AG04450 (cell line): ENCODE data around the gene RPTOR. TPM values are rescaled to one million over a fixed set of nuclear protein-coding genes. Genes with fewer than 3 reads are reported as not detected.

ENCODE experiments used
- CTCF ChIA-PET: fragments of 300-600, 350-600 bp; formaldehyde crosslinking; extraction: SDS; loops from one replicate; lab custom pipeline; 2022; ENCODE audit warnings: antibody characterized with exemption, inconsistent platforms; lab: Charles Lee
- POLR2A ChIA-PET: fragments of 350-600 bp; formaldehyde crosslinking; extraction: SDS; loops from one replicate; lab custom pipeline; 2021; ENCODE audit warnings: antibody characterized with exemption, inconsistent platforms; lab: Yijun Ruan, JAX
- DNase-seq: peaks from one replicate; pipeline ENCODE4 v3.0.0-alpha.2; 2011; ENCODE audit warnings: low read depth, low spot score
- H3K27ac ChIP-seq: one replicate; pipeline ENCODE4 v1.5.1; 2012; ENCODE audit warnings: low read depth, low read length, control low read depth
- H3K27me3 ChIP-seq: one replicate; pipeline ENCODE4 v1.6.0; 2012; ENCODE audit warnings: low read length; ENCODE audit not compliant: control insufficient read depth, insufficient read depth
- H3K4me3 ChIP-seq: 2 replicates; pipeline ENCODE4 v1.5.1; 2011; ENCODE audit warnings: mild to moderate bottlenecking, low read depth, low read length, control low read depth
- H3K9me3 ChIP-seq: 2 replicates; pipeline ENCODE4 v1.5.1; 2012; ENCODE audit warnings: low read length; ENCODE audit not compliant: control insufficient read depth, insufficient read depth
- CTCF ChIP-seq: IDR thresholded peaks from 2 replicates; pipeline ENCODE4 v1.5.1; 2011; ENCODE audit warnings: low read depth, low read length, control low read depth, inconsistent platforms
- polyA plus RNA-seq: library from polyadenylated mRNA; depleted of rRNA; stranded (reverse); fragments of >200 nt; gene quantifications from 2 replicates; pipeline ENCODE4 v1.2.3, GENCODE V29; 2011

RPTOR gene
- polyA plus RNA-seq, 1 experiment = 6.2 TPM

- ChIA-PET POLR2A (no interaction called here), CTCF (no interaction called here)
- H3K27me3 ChIP-seq = peaks cover 10% of the 10 kb centered on the region
- DNase-seq = no peak
- H3K4me3 ChIP-seq = no peak overlapping the region
- H3K9me3 ChIP-seq = no peaks in the 10 kb centered on the region
- TF ChIP-seq CTCF = no peak
- H3K27ac ChIP-seq = no peak overlapping the region
These were observed 30.7 kb upstream of the RPTOR start for GRCh38 chr17:80513892-80514291.

- H3K4me3 ChIP-seq = no peak overlapping the region
- POLR2A ChIA-PET = no interaction called here
- H3K27ac ChIP-seq = no peak overlapping the region
- CTCF ChIA-PET = no interaction called here
- peaks cover 8% of the 10 kb centered on the region for H3K27me3 ChIP-seq
- DNase-seq = no peak
- H3K9me3 ChIP-seq = no peaks in the 10 kb centered on the region
- no peak for TF ChIP-seq CTCF
These were observed 28.3 kb upstream of the RPTOR start for GRCh38 chr17:80516171-80516932.

- H3K27ac ChIP-seq = no peak overlapping the region
- ChIA-PET POLR2A (no interaction called here), CTCF (no interaction called here)
- H3K27me3 ChIP-seq = peaks cover 8% of the 10 kb centered on the region
- H3K4me3 ChIP-seq = no peak overlapping the region
- TF ChIP-seq CTCF = no peak
- no peaks in the 10 kb centered on the region for H3K9me3 ChIP-seq
- DNase-seq = no peak
These were observed 27.0 kb upstream of the RPTOR start for GRCh38 chr17:80517641-80518040.

- POLR2A ChIA-PET = no interaction called here
- H3K4me3 ChIP-seq = no peak overlapping the region
- CTCF ChIA-PET = no interaction called here
These were observed 26.2 kb upstream of the RPTOR start for GRCh38 chr17:80518392-80518791.

More at GRCh38 chr17:80518392-80518791, 26.2 kb upstream of the RPTOR start:
- Histone ChIP-seq H3K27me3 (peaks cover 14% of the 10 kb centered on the region), H3K9me3 (peaks cover 5% of the 10 kb centered on the region), H3K27ac (no peak overlapping the region)
- no peak for TF ChIP-seq CTCF
- DNase-seq = no peak
